Cardiac muscle cell (in vitro differentiated cells and primary cell): ENCODE results near the gene FGFR2. TPM values are rescaled to one million over a fixed set of nuclear protein-coding genes. Genes with fewer than 3 reads are reported as not detected.

Source experiments
- DNase-seq, 2 donors: peaks; one replicate each; pipeline versions ENCODE4 v3.0.0 to v3.0.0-alpha.2; 2010 to 2017; ENCODE audit warnings: low read depth in 1 of 2, low spot score in 1 of 2
- H3K27ac ChIP-seq: fragments of 200-600 bp; sonication (generic); 2 replicates; pipeline ENCODE4 v1.5.1; 2016
- H3K27me3 ChIP-seq: fragments of 200-600 bp; sonication (generic); 2 replicates; pipeline ENCODE4 v1.6.0; 2016; ENCODE audit warnings: control low read depth
- H3K36me3 ChIP-seq: fragments of 200-600 bp; sonication (generic); 2 replicates; pipeline ENCODE4 v1.5.1; 2016; ENCODE audit warnings: control low read depth
- H3K4me1 ChIP-seq: fragments of 200-600 bp; sonication (generic); 2 replicates; pipeline ENCODE4 v1.8.1; 2017; ENCODE audit warnings: low read depth, mild to moderate bottlenecking, mixed run types
- H3K4me3 ChIP-seq: fragments of 200-600 bp; sonication (generic); 2 replicates; pipeline ENCODE4 v1.5.1; 2016; ENCODE audit warnings: mild to moderate bottlenecking
- H3K9me3 ChIP-seq: fragments of 200-600 bp; sonication (generic); 2 replicates; pipeline ENCODE4 v1.5.1; 2017; ENCODE audit warnings: low read depth, mild to moderate bottlenecking, control low read depth
- CTCF ChIP-seq: IDR thresholded peaks from 2 replicates; pipeline ENCODE4 v1.5.1; 2012; ENCODE audit warnings: low read depth, mild to moderate bottlenecking, low read length
- polyA plus RNA-seq: library from polyadenylated mRNA; unstranded; fragments of >200 nt; fragmentation: Nextera tagmentation; extraction: Ambion mirVana; gene quantifications from 2 replicates; pipeline ENCODE4 v1.2.1, GENCODE V29; 2016
- total RNA-seq: library from RNA; depleted of rRNA; stranded (reverse); fragments of >200 nt; gene quantifications from 2 replicates; pipeline ENCODE4 v1.2.3, GENCODE V29; 2016

The FGFR2 gene
- total and polyA plus RNA-seq, 2 experiments from 2014 or later: 47.5 to 50.6 TPM

GRCh38 chr10:121592155-121592890, 5.9 kb downstream of the FGFR2 start:
- H3K27ac ChIP-seq: no peak overlapping the region
- H3K36me3 ChIP-seq: no peaks in the 10 kb centered on the region
- no peak for DNase-seq
- no peak overlapping the region for H3K4me3 ChIP-seq
- no peaks in the 10 kb centered on the region for H3K9me3 ChIP-seq
- no peak for TF ChIP-seq CTCF
- peaks cover 44% of the 10 kb centered on the region for H3K4me1 ChIP-seq
- H3K27me3 ChIP-seq: no peaks in the 10 kb centered on the region

DNA sequence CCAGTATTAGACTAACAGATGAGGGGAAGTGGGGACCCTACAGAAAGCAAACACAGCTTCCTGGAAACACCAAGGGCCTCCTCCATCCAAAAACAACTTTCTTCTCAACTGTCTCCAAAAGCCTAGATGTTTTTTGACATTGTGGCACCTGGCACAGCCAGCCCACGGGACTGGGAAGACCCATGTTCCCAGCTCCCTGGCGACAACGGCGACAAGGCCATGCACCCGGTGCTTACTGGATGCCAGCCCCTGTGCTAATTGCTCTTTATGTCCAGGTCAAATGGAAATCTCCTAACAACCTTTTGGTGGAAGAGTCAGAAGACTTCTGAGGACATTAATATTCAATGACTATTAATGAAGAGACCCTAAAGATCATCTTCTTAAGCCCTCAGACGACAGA, 7.1 kb downstream of the FGFR2 start:
- H3K9me3 ChIP-seq: no peaks in the 10 kb centered on the region
- no peak overlapping the region for H3K27ac ChIP-seq
- H3K4me3 ChIP-seq: no peak overlapping the region
- H3K4me1 ChIP-seq: peaks cover 42% of the 10 kb centered on the region
- H3K27me3 ChIP-seq: no peaks in the 10 kb centered on the region
- no peak for TF ChIP-seq CTCF
- no peaks in the 10 kb centered on the region for H3K36me3 ChIP-seq
- no peak for DNase-seq

- no peak for DNase-seq
- Histone ChIP-seq H3K9me3 (no peaks in the 10 kb centered on the region), H3K36me3 (no peaks in the 10 kb centered on the region), H3K4me1 (peaks cover 38% of the 10 kb centered on the region), H3K27ac (no peak overlapping the region), H3K4me3 (no peak overlapping the region), H3K27me3 (no peaks in the 10 kb centered on the region)
- TF ChIP-seq CTCF: no peak
These were observed 7.5 kb downstream of the FGFR2 start for GRCh38 chr10:121590772-121591171.

DNA sequence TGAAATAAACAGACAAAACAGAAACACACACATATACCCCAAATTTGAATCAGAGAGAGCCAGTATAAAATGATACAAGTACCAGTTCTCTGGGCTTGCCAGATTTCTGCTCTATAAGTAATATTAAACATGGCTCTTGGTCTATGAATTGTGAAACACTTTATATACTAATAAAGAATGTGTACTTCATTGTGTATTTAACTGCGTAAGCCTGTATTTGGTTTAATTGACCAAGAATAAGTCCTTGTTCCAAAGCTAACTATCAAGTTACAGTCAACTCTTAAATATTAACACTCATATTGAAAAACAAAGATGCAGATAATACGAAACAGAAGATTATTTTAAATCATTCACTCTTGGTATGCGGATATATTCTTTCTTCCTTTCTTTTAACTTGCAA, 8.7 kb downstream of the FGFR2 start:
- Histone ChIP-seq H3K27me3 (no peaks in the 10 kb centered on the region), H3K9me3 (no peaks in the 10 kb centered on the region), H3K4me3 (no peak overlapping the region), H3K27ac (no peak overlapping the region), H3K36me3 (no peaks in the 10 kb centered on the region), H3K4me1 (peaks cover 25% of the 10 kb centered on the region)
- no peak for TF ChIP-seq CTCF
- no peak for DNase-seq

DNA sequence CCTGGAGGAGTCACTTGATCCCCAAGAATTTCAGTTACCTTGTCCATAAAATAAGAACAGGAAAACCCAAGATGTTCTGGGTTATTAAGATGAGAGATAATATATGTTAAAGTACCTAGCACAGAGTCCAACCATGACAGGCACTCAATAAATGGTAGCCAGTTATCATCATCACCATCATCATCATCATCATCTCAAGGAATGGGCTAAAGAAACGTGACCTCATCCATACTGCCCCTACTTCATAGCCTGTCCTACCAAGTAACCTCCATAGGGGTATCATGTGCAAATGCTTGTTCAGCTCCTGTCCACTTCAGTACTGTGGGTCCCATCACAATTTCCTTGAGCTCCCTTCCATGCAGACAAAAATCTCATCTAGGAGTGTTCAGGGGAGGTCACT, 14.4 kb downstream of the FGFR2 start:
- Histone ChIP-seq H3K27ac (no peak overlapping the region), H3K4me1 (peaks cover 23% of the 10 kb centered on the region), H3K9me3 (no peaks in the 10 kb centered on the region), H3K4me3 (no peak overlapping the region), H3K36me3 (no peaks in the 10 kb centered on the region), H3K27me3 (no peaks in the 10 kb centered on the region)
- DNase-seq: no peak
- TF ChIP-seq CTCF: no peak
